HG03521 (cell line): ENCODE measurements around the gene KCNIP4.

ENCODE experiments used
- ATAC-seq: cut with Tn5 transposase; IDR thresholded peaks from one replicate; pipeline ENCODE4 v1.9.1; 2021; ENCODE audit warnings: mild to moderate bottlenecking, moderate library complexity; ENCODE audit not compliant: unreplicated experiment

KCNIP4 gene

GRCh38 chr4:21209860-21210259 lies 738.7 kb downstream of the KCNIP4 start:
- ATAC-seq: no peak

GRCh38 chr4:21205821-21206531 lies 742.6 kb downstream of the KCNIP4 start:
- no peak for ATAC-seq

- no peak for ATAC-seq
These were observed 745.2 kb downstream of the KCNIP4 start for GRCh38 chr4:21203416-21203815.

GRCh38 chr4:21202959-21203358 lies 745.6 kb downstream of the KCNIP4 start:
- ATAC-seq: no peak

GRCh38 chr4:21198683-21199082 lies 749.9 kb downstream of the KCNIP4 start:
- ATAC-seq: no peak

- ATAC-seq: no peak
These were observed 752.9 kb downstream of the KCNIP4 start for GRCh38 chr4:21195682-21196081.

GRCh38 chr4:21192367-21192766 lies 756.2 kb downstream of the KCNIP4 start:
- ATAC-seq: no peak

GRCh38 chr4:21191317-21191716 lies 757.3 kb downstream of the KCNIP4 start:
- ATAC-seq: no peak

GRCh38 chr4:21184788-21185187 lies 763.8 kb downstream of the KCNIP4 start:
- no peak for ATAC-seq

- no peak for ATAC-seq
These were observed 766.9 kb downstream of the KCNIP4 start for GRCh38 chr4:21181716-21182115.

- ATAC-seq: no peak
These were observed 770.7 kb downstream of the KCNIP4 start for GRCh38 chr4:21177871-21178270.

- no peak for ATAC-seq
These were observed 771.5 kb downstream of the KCNIP4 start for GRCh38 chr4:21177092-21177491.

- ATAC-seq: no peak
These were observed 780.9 kb downstream of the KCNIP4 start for GRCh38 chr4:21167711-21168110.

- no peak for ATAC-seq
These were observed 793.2 kb downstream of the KCNIP4 start for GRCh38 chr4:21155367-21155766.

- ATAC-seq: no peak
These were observed 809.2 kb downstream of the KCNIP4 start for GRCh38 chr4:21139327-21139726.

GRCh38 chr4:21136051-21136630 lies 812.4 kb downstream of the KCNIP4 start:
- no peak for ATAC-seq

- ATAC-seq: no peak
These were observed 813.6 kb downstream of the KCNIP4 start for GRCh38 chr4:21134994-21135393.

- ATAC-seq: no peak
These were observed 818.0 kb downstream of the KCNIP4 start for GRCh38 chr4:21130606-21131005.

- no peak for ATAC-seq
These were observed 822.5 kb downstream of the KCNIP4 start for GRCh38 chr4:21126014-21126512.

- ATAC-seq: no peak
These were observed 830.3 kb downstream of the KCNIP4 start for GRCh38 chr4:21118301-21118700.

- ATAC-seq: no peak
These were observed 830.9 kb downstream of the KCNIP4 start for GRCh38 chr4:21117541-21118180.
